Panc1 (cell line): ENCODE data around the gene MAP2K5.
"Not testable (repeated sequence)": the region's sequence is repeated elsewhere in the genome, so short reads cannot be mapped to it uniquely, and the experiment has no call there.

ENCODE experiments used
- POLR2AphosphoS5 ChIP-seq: IDR thresholded peaks from 2 replicates; pipeline ENCODE4 v1.6.1; 2012; ENCODE audit warnings: mild to moderate bottlenecking, low read depth, low read length, moderate library complexity
- SIN3A ChIP-seq: IDR thresholded peaks from 2 replicates; pipeline ENCODE4 v1.6.1; 2012; ENCODE audit warnings: low read depth, mild to moderate bottlenecking, low read length, moderate library complexity, borderline replicate concordance; ENCODE audit not compliant: insufficient read depth
- TF ChIP-seq, protein P1 (sequence below): fragments of 450-650 bp; IDR thresholded peaks from 2 replicates; pipeline ENCODE4 v1.5.1; 2017; ENCODE audit warnings: mild to moderate bottlenecking
- TF ChIP-seq, protein P2 (sequence below), 2 experiments: IDR thresholded peaks; 2 replicates each; pipeline ENCODE4 v1.6.1; 2011 to 2012; ENCODE audit warnings: low read depth in 2 of 2, control low read depth in 1 of 2, low read length in 1 of 2, mild to moderate bottlenecking in 1 of 2, moderate library complexity in 1 of 2; ENCODE audit not compliant: insufficient read depth in 1 of 2

DNA sequence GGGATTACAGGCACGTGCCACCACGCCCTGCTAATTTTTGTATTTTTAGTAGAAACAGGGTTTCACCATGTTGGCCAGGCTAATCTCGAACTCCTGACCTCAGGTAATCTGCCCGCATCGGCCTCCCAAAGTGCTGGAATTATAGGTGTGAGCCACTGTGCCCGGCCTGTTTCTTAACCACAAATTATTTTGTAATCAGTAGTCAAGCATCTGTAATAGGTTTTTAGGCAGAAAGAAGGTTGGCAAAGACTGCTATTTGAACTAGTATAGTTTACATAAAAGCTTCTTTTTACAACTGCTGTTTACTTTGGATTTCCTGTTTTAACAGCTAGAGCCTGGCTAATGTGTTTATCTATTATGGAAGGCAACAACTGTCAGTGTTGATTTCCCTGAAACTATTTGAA lies 72.6 kb downstream of the MAP2K5 start:
- TF ChIP-seq, protein P1, sequence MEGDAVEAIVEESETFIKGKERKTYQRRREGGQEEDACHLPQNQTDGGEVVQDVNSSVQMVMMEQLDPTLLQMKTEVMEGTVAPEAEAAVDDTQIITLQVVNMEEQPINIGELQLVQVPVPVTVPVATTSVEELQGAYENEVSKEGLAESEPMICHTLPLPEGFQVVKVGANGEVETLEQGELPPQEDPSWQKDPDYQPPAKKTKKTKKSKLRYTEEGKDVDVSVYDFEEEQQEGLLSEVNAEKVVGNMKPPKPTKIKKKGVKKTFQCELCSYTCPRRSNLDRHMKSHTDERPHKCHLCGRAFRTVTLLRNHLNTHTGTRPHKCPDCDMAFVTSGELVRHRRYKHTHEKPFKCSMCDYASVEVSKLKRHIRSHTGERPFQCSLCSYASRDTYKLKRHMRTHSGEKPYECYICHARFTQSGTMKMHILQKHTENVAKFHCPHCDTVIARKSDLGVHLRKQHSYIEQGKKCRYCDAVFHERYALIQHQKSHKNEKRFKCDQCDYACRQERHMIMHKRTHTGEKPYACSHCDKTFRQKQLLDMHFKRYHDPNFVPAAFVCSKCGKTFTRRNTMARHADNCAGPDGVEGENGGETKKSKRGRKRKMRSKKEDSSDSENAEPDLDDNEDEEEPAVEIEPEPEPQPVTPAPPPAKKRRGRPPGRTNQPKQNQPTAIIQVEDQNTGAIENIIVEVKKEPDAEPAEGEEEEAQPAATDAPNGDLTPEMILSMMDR, result not testable (repeated sequence)
- TF ChIP-seq POLR2AphosphoS5, SIN3A: not testable (repeated sequence)
- TF ChIP-seq, protein P2, sequence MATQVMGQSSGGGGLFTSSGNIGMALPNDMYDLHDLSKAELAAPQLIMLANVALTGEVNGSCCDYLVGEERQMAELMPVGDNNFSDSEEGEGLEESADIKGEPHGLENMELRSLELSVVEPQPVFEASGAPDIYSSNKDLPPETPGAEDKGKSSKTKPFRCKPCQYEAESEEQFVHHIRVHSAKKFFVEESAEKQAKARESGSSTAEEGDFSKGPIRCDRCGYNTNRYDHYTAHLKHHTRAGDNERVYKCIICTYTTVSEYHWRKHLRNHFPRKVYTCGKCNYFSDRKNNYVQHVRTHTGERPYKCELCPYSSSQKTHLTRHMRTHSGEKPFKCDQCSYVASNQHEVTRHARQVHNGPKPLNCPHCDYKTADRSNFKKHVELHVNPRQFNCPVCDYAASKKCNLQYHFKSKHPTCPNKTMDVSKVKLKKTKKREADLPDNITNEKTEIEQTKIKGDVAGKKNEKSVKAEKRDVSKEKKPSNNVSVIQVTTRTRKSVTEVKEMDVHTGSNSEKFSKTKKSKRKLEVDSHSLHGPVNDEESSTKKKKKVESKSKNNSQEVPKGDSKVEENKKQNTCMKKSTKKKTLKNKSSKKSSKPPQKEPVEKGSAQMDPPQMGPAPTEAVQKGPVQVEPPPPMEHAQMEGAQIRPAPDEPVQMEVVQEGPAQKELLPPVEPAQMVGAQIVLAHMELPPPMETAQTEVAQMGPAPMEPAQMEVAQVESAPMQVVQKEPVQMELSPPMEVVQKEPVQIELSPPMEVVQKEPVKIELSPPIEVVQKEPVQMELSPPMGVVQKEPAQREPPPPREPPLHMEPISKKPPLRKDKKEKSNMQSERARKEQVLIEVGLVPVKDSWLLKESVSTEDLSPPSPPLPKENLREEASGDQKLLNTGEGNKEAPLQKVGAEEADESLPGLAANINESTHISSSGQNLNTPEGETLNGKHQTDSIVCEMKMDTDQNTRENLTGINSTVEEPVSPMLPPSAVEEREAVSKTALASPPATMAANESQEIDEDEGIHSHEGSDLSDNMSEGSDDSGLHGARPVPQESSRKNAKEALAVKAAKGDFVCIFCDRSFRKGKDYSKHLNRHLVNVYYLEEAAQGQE (IDR thresholded peaks at IDR 0.05; ENCODE audit: insufficient read depth in 1 of 2, low read depth in 2 of 2, low read length in 1 of 2), result not testable (repeated sequence)
